GM21367 (cell line): ENCODE results near the gene IGFBP3.

ENCODE experiments used
- ATAC-seq: cut with Tn5 transposase; IDR thresholded peaks from one replicate; pipeline ENCODE4 v1.9.1; 2021; ENCODE audit not compliant: unreplicated experiment

Gene IGFBP3

DNA sequence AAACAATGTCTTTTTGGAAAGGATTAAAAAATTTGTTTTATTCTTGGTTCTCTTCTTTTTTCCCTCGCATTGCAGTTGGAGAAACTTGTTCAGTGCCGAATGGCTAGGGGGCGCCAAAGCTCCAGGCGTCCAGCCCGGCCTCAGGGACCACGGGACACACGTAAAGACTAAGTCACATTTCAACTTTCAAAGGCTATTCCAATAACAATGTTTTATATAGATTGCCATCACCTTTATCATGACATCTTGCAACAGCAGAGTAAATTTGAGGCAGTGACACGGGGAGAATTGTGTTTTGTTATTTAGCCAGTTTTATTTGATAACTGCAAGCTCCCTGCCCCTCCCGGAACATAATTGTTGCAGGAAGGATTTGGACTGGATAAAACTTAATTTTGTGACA lies 2.2 kb upstream of the IGFBP3 start:
- no peak for ATAC-seq

DNA sequence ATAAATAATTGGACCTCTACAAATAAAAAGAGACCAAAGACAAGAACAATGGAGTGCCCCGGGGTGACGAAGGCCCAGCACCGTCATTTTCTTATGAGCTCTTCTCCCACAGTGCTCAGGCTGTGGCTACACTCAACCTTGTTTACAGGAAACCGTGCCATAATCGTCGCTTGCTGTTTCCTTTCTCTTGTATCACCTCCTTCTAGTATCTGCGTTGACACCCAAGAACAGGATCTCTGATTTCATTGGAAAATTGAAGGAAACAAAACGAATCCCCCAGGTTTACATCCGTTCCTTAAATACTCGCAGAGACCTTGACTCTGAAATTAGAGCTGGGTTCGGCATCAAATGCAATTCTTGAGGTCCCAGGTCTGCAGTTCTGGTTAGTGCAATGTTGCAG lies 1.7 kb upstream of the IGFBP3 start:
- no peak for ATAC-seq

DNA sequence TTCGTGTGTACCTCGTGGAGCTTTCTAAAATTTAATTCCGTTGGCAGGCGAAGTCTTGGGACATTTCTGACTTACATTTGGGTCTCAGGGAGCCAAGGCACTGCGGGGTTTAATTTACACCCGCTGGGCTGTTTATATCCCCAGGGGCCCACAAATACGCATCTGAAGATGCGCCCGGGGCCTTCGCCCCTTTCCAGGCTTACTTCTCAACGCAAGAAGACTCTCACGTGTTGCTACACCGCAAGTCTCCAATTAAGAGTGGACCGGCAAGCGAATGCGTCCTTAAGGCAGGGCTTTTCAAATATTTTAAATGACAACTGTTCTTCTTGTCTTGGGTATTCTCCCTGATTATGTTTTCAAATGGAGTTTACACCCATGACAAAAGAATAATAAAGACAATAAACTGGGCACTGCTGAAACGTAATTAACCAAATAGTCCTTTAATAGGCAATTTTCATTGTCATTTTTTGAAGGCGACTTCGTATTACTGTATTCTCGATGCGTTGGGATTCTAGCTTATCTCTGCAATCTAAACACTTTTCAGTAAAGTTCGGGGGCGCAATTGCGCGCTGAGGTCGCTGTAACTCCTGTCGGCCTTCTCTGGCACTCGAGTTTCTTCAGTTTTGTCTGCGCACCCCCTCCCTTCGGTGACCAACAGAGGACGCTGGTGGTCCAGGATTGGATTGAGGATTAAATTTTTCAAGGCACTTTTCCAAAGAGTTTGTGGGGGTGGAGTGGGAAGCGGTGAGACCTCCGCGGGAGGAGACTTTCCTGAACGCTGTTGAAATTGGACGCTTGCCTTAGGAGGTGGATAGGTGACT lies 837 bp upstream of the IGFBP3 start:
- no peak for ATAC-seq

DNA sequence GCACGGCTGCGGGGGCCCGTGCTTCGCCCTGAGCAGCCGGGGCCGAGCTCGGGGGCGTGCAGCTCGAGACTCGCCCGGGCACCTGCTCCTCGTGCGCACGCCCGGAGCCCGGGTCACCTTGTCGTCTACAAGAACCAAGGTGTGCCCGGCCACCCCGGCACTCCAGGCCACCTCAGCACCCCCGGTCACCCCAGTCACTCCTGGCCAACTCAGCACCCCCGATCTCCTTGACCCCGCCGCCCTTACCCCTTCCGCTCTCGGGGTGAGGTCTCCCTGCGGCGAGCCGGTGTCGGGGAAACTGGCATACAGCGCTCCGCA lies 268 bp upstream of the IGFBP3 start:
- ATAC-seq, result no peak

DNA sequence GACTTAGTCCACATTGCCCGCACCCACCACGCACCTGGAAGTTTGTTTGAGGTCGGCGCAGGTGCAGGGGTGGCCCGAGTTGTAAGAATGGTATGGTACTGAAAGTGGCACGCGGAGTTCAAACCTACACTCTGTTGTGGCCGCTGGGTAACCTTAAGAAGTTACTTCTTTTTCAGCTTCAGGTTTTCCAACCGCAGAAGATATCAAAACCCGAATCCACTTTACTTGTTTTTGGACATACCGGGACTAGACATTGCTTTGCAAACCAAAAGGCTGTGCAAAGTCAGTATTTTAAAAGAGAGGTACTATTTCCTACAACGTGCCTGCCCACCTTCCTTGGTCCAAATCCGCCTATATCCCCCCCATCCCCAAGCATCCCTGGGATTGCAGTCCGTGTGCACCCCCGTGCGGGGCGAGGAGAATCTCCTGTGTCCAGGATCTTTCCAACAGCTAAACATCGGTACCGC lies 1.0 kb downstream of the IGFBP3 start:
- ATAC-seq, result no peak

DNA sequence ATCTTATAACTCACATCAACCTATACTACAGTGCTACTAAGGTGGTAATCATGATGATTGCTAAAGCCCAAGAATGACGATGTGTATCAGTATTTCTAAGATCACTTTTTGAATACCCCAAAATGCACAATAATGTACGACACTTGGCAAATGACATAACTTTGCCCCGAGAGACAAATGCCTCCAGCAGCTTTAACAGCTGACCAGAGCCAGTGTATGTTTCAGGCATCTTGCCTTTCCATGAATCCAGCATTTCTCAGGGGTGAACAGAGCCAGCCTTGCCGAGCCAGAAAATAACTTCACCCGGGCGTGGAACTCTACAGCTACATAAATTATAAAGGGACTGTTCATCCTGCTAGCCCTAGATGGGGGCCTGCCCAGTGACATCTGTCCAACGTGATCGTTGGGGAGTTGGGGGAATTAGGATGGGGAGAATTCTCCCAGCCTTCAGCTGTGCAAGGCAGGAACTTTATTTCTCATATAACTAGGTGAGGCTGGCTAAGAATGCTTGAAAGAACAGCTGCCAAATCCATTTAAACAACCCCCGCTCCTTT lies 1.8 kb downstream of the IGFBP3 start:
- ATAC-seq, result no peak

DNA sequence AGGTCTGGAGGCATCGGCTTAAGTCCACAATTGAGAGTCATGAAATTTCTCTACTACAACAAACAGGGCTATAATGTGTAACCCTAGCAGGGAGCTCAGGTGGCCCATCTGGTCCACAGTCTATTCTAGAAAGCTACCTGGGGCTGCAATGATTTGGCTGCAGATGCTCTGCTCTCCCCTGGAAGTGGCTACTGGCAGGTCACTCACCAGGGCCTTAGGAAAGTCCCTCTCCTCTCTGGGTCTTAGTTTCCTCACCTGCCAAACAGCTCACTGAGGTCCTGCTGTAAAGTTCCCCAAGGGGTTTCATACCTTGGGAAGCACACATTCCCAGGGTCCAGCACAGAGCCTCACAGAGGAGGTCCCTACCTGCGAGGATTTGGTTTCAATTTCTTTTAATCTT lies 2.5 kb downstream of the IGFBP3 start:
- no peak for ATAC-seq

DNA sequence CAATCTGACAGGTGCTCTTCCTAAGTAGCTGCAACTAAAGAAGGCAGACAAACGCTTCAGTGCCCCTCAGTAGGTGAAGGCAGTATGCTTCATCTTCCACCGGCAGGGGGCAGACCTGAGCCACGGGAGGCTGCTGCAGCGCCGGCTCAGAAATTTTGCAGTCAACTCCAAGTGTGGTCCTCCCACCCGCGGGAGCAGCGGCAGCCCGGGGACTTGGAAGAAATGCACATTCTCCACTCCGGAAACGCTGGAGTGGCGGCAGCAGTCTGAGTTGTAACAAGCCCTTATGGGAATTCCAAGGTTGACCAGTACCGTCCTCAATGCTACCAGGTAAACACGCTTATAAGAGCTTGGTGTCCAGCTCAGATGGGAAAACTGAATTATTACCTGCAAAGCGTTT lies 3.4 kb downstream of the IGFBP3 start:
- peak; percentile 75 for ATAC-seq

DNA sequence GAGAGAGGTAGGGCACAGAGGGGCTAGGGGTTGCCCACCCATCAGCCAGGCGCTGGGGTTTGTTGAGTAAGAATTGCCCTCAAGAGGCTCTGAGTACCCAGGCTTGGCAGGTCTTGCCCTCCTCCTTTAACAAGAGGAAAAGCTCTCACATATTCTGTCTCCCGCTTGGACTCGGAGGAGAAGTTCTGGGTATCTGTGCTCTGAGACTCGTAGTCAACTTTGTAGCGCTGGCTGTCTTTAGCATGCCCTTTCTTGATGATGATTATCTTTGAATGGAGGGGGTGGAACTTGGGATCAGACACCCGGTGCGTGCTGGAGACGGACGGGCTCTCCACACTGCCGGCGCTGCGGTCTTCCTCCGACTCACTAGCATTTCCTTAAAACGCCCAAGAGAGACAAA lies 4.0 kb downstream of the IGFBP3 start:
- ATAC-seq, result no peak

DNA sequence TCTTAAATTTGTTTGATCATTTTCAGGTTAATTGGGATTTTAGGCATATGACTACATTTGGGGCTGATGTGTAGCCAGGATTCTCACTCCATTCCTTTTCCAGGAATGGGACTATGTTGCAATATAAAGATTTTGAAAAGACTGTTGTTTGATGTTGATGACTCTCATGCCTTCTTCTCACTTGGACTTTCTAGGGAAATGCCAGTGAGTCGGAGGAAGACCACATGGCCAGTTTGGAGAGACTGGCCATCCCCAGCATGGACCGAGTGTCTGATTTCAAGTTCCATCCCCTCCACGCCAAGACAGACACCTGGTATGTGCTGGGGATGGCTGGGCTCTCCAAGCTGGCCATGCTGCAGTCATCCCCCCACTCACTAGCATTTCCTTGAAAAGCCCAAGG lies 5.5 kb downstream of the IGFBP3 start:
- ATAC-seq, result no peak

DNA sequence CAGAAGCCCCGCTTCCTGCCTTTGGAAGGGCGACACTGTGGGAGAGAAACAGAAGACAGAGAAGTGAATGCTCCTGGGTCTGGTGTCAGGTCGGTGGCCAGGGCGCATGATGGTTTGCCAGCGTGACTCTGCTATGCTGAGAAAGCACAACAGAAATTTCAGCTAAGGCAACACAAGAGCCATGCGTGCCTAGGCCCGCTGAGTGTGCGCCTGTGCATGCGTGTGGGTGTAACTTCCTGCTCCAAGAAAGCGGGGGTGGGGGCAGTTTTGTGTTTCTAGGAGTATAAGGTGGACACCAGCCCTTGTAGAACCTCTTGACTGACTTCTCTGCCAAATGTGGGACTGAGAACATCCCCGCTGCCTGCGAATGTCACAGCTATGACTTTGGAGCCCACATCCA lies 6.2 kb downstream of the IGFBP3 start:
- ATAC-seq, result no peak

DNA sequence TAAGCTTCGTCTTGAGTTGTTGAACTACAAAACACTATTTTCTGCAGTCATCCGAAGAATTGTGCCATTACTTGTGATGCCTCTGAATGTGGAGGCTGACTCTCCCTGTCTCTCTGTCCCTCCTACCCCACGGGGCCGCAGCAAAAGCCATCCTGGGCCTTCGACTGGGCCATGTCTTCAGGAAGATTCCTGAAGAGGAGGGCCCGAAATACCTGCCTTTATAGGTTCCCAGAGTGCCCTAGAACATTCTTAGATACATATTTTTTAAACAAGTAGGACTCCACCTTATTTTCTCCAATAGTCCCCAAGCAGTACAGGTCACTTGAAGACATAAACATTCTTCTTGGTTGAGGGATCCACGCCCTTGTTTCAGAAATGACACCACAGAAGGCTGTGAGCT lies 8.1 kb downstream of the IGFBP3 start:
- no peak for ATAC-seq

DNA sequence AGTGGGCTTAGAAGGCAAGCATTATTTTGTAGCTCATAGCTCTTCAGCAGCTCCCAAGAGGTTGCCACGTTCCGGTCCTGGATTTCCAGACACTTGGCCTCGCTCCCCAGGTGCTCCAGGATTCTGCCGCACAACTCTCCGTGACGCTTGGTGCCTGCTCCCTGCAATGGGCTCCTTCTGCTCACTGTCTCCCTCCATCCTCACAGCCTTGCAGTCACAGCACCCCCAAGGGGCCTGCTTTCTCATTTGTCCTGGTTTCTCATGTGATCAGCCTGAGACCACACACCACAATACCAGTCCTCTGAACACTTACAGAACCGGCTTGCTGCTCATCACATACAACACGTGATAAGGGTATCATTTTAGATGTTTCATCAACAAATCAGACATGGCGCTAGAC lies 9.8 kb downstream of the IGFBP3 start:
- ATAC-seq, result no peak

DNA sequence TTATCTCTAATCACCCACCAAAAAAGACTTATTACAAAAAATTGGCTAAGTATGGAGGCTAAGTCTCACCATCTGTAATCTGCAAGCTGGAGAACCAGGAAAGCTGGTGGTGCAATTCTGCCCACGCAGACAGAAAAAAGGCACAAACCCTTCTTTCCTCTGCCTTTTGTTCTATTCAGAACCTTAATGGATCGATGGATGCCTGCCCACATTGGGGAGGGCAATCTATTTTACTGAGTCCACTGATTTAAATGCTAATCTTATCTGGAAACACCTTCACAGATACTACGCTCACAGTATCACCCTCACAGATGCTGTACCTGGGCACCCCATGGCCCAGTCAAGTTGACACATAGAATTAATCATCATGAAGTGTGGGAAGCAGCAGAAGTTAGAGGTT lies 10.2 kb downstream of the IGFBP3 start:
- no peak for ATAC-seq

DNA sequence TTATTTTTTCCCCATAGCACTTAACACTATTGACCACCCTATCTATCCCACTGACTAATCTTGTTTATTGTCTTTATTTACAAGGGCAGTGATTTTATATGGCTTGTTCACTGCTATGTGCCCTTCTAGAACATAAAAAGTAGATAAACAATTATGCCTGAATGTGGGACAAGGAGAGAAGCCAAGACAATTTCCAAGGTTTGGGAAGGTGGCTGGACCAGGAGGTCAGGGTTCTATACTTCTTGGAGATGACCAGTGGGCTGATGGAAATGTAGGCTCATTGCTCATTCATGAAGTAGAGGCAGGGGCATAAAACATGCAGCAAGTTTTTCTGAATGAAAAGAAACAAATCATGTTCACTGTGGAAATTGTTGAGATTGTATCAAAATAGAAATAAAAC lies 11.5 kb downstream of the IGFBP3 start:
- no peak for ATAC-seq

DNA sequence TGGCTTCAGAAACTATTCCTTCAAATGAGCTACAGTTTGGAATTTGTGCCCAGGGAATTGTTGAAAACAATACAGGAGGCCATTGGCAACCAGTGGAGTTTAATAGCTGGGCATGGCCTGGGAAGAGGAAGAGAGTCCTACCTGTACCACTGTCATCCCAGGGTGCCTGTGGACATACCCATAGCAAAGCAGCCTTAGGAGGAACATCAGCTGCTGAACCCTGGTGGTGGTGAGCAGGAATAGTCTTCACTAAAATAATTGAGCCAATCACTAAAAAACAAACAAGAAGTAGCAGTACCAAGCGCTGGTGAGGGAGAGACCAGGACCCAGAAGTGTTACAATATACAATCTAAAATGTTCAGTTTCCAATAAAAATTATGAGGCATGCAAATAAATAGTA lies 18.3 kb downstream of the IGFBP3 start:
- no peak for ATAC-seq

DNA sequence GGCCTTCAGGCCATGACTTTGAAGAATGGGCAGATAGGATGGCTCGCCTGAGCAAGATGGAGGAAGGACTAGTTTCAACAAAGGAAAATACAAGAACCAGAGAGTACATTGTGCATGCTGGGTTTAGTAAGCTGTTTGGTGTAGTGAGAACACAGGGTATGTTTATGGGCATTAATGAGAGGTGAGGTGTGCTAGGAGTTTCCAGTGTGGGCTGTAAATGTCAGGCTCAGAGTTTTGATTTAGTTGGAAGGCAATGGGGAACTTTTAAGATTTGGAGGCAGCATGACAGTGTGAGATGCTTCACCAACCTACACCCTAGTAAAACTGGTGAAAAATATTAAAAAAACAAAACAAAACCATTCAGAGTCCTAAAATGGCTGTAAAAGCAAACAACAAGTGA lies 19.5 kb downstream of the IGFBP3 start:
- no peak for ATAC-seq

DNA sequence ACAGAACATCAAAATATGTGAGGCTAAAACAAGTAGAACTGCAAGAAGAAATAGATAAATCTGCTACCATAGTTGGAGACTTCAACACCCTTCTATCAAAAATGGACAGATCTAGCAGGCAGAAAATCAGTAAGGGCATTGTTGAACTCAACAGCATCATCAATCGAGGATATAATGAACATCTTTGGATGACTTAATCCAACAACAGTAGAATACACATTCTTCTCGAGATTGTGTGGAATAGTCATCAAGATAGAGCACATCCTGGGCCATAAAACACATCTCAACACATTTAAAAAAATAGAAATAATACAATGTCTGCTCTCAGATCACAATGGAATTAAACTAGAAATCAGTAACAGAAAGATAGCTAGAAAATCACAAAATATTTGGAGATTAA lies 22.9 kb downstream of the IGFBP3 start:
- no peak for ATAC-seq

DNA sequence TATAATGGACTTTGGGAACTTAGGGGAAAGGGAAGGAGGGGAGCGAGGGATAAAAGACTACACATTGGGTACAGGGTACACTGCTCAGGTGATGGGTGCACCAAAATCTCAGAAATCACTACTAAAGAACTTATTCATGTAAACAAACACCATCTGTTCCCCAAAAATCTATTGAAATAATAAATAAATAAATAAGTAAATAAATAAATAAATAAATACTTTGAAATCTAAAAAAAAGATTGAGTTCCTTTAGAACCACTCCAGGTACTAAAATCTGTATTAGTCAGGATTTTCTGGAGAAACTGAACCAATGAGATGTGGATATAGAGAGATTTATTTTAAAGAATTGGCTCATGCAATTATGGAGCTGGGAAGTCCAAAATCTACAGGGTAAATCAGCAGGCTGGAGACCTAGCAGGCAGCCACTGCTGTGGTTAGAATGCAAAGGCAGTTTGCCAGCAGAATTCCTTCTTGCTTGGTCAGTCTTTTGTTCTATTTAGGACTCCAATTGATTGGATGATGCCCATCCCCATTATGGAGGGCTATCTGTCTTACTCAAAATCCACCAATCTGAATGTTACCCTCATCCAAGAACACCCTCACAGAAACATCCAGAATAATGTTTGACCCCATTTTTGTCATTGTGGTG lies 23.9 kb downstream of the IGFBP3 start:
- ATAC-seq, result no peak

DNA sequence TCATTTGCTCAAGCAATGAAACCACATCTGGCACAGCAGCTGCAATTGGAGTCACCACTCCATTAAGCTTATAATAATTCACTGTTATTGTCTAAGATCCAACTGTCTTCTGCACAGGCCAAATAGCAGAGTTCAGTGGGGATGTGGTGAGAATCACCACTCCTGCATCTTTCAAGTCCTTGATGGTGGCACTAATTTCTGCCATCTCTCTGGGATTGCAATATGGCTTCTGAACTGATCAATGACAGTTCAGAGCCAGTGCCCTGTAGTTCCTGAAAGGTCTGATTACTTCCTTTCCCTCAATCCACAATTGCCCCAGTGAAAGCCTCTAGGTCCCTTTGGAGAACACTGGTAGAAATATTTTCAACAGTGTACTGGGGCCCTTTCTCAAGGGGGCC lies 26.4 kb downstream of the IGFBP3 start:
- no peak for ATAC-seq

DNA sequence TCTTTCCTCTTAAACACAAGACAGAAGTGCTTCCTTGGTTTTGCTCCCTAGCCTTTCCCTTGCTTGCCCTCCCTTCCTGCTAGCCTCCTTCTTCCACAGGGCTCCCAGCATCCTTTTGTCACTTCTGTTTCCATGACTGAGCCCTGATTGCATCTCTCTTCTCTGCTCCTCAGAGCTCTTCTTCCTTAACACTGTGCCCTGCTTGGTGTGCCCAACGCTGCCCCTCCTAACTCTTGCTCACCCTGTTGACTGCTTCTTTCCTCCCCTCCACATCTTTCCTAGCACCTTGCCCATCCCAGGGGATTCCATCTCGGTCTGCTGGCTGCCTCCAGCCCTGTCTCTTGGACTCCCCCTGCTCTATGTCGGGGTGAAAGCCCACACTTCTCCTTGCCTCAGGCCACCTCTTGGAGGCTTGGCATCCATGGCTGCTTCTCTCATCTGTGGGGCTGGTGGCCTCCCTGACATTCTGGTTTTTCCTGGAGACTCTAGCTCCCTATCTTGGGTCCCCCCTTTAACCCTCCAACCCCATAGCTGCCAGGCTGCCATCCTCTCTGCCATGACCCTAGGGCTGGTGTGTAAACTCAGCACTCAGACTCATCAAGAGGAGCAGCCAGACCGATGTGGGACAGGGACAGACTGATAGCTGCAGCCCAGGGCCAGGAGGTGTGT lies 26.9 kb downstream of the IGFBP3 start:
- ATAC-seq, result no peak

DNA sequence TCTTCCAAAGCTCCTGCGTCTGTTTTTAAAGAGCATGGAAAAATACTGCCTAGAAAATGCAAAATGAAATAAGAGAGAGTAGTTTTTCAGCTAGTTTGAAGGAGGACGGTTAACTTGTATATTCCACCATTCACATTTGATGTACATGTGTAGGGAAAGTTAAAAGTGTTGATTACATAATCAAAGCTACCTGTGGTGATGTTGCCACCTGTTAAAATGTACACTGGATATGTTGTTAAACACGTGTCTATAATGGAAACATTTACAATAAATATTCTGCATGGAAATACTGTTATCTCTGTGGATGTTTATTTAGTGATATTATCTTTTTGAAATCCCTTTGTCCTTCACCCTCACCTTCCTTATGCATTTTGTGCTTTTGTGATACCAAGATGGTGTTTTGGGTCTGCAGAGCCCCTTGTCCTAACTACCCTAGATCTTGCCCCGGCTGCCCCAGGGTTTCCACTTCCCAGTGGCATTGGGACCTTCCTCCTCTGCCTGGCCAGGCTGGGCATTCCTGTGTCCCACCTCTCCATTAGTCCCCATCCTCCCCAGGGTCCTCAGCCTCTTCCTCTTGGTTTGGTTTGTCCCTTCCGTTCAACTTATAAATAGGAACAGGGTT lies 27.6 kb downstream of the IGFBP3 start:
- ATAC-seq, result no peak
